NCI-H1417 treated with DMSO at 0.1 percent for 48 hours (cell line): ENCODE results near the gene PIERCE2.
"Not testable (repeated sequence)": the region's sequence is repeated elsewhere in the genome, so short reads cannot be mapped to it uniquely, and the experiment has no call there.

Experiments used
- DNase-seq: peaks from one replicate; lab custom pipeline; 2025; lab: John Stamatoyannopoulos, UW

Gene PIERCE2

DNA sequence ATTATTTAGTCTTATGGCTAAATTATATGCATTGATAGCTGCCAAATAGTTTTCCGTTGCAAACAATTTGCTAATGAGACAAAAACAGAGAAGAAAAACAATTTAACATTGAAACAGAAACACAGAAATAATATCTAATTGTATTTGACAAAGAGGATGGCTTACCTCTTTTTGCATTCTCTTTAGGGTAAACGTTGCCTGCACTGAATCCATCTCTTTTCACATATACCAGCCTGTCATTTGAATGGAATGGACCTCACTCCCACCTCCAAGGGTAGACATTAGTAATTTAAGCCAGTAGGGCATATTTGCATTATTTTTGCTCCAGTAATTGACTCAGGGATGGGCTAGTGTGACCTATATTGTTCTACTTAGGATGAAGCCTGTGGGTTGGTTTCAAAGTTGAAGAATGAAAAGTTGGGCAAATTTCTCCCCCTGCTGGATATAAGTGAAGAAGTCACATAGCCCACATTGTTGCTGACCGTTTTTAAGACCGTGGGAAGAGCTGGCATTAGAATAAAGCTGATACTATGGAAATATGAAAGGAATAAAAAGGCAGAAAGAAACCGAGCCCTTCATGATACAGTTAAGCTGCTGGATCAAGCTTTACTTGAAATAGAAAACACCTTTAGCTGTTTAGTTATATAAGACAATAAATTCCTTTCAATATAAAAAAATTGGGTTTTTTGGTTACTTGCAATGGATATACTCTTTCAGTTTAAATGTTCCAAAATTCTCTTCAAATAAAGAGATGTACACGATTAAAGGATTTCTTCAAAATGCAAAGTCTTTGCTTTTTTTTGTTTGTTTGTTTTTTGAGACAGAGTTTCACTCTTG, 26.9 kb downstream of the PIERCE2 start:
- DNase-seq, result no peak

DNA sequence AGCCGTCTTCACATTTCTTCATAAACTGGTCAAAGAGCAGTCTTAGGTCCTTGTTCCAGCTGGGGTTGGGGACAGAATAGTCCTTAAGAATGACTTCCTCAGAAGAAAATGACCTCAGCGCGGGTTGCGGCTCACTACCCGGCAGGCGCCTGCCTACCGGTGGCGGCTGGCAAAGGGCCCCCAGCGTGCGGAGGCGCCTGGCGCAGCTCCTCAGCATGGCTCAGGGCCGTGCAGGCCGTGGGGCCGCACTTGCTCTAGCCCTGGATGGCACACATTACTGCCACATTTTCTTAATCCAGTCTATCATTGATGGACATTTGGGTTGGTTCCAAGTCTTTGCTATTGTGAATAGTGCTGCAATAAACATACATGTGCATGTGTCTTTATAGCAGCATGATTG, 34.8 kb downstream of the PIERCE2 start:
- not testable (repeated sequence) for DNase-seq

GRCh38 chr15:55445936-55446335, 37.6 kb downstream of the PIERCE2 start:
- DNase-seq, result not testable (repeated sequence)

GRCh38 chr15:55446379-55447029, 38.2 kb downstream of the PIERCE2 start:
- not testable (repeated sequence) for DNase-seq

- not testable (repeated sequence) for DNase-seq
These were observed 38.7 kb downstream of the PIERCE2 start for GRCh38 chr15:55447030-55447394.

GRCh38 chr15:55457401-55458022, 49.2 kb downstream of the PIERCE2 start:
- no peak for DNase-seq

DNA sequence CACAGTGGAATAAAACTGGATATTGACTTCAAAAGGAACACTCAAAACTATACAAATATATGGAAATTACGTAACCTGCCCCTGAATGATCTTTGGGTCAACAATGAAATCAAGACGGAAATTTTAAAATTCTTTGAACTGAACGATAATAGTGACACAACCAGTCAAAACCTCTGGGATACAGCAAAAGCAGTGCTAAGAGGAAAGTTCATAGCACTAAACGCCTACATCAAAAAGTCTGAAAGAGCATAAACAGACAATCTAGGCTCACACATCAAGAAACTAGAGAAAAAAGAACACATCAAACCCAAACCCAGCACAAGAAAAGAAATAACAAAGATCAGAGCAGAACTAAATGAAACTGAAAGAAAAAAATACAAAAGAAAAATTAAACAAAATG, 53.2 kb downstream of the PIERCE2 start:
- no peak for DNase-seq

DNA sequence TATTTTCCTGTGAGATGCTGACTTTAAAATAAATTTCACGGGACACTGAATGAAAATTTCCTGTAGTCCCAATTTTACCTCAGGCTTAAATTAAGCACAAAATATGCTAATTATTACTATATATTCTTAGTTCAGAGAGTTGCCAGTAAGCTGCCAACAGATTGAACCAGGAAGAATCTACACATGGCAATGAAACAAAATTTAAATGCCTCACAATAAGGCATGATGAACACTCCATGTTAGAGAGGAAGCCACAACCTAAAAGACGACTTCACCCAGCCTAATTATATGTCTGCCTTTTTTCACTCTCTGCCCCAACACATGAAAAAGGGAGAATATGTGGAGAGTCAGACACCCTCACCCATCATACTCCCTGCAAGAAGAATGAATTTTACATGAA, 60.0 kb downstream of the PIERCE2 start:
- no peak for DNase-seq
